ENCODE measurements around the gene FCSK. TPM values are rescaled to one million over a fixed set of nuclear protein-coding genes. Genes with fewer than 3 reads are reported as not detected.

FCSK gene
- total and polyA plus RNA-seq, 2 of the 8 experiments (the other 6 are each of a cell fraction or from before 2014, with no cell fraction given), result 4.6 to 5.1 TPM

DNA sequence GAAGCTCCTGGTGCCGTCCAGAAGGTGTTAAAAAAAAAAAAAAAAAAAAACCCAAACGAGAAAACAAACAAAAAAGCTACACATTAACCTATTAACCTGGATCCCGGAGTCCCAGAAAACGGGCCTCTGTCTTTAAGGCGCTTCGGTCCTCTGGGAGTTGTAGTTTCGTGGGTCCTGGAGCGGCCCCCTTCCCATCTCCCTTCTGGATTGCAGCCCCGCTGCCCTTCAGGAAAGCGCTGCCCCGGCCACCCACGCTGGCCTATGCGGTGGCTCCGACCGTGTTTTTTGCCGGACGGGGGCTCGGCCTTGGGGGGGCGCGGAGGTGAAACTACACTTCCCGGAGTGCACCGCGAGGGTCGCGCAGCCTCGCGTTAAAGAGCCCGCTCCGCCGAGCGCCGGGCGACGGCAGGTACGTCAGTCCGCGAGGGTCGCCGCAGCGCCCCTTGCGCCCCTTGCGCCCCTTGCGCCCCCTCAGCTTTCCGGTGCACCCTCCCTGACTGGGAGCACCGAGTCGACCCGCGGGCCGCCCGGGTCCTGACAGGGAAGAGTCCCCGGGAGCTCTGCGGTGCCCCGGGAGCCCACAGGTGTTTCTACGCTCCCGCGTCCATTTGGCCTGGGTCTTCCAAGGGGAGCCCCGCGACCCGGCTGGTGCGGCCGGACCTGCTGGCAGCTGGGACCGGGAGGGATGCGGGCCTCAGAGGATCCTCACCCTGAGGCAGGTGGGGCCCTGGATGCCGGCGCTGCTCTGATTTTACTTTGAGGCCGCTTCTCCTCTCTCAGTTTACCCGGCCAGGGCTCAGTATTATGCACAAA is at the start of gene FCSK (continued):
- TF ChIP-seq RAD21 (IDR thresholded peaks at IDR 0.05 in 1 of 2, conservative IDR thresholded peaks at IDR 0.05 in 1 of 2; ENCODE audit: low read depth in 2 of 2, low read length in 2 of 2) (peak in 1 of 2 experiments; percentile 36; a peak in 2 of 4 replicates), GTF2F1 (IDR thresholded peaks at IDR 0.05; ENCODE audit: borderline replicate concordance, low read depth, low read length) (no peak), SRF (IDR thresholded peaks at IDR 0.05; ENCODE audit: low read depth, low read length) (peak; percentile 61), ASH2L (IDR thresholded peaks at IDR 0.05; ENCODE audit: low read length) (peak; percentile 46), TAF7 (optimal IDR thresholded peaks at IDR 0.05; ENCODE audit: borderline replicate concordance, low read depth, low read length) (peak; percentile 10), RFX5 (IDR thresholded peaks at IDR 0.05; ENCODE audit: borderline replicate concordance, low read depth, low read length) (no peak), KDM1A (IDR thresholded peaks at IDR 0.05; ENCODE audit: borderline replicate concordance, low read length) (peak; percentile 14; the same call in 1 of the 2 replicates), TEAD4 (IDR thresholded peaks at IDR 0.05; ENCODE audit: low read depth, low read length) (no peak; the same call in 1 of the 2 replicates), POLR2A (IDR thresholded peaks at IDR 0.05; ENCODE audit: control extremely low read depth in 1 of 2, low read depth in 2 of 2, low read length in 2 of 2) (peak in 1 of 2 experiments; percentile 57; a peak in 2 of 3 replicates), SIX5 (IDR thresholded peaks at IDR 0.05; ENCODE audit: low read depth, low read length) (peak; percentile 71), SP4 (IDR thresholded peaks at IDR 0.05; ENCODE audit: low read length) (no peak), PHF8 (conservative IDR thresholded peaks at IDR 0.05; ENCODE audit: low read depth, low read length) (peak; percentile 66), SIN3A (conservative IDR thresholded peaks at IDR 0.05 in 1 of 2, IDR thresholded peaks at IDR 0.05 in 1 of 2; ENCODE audit: low read depth in 1 of 2, low read length in 2 of 2) (peak; percentile 4 to 22; a peak in 1 of 4 replicates), FOSL1 (IDR thresholded peaks at IDR 0.05; ENCODE audit: insufficient read depth, low read depth, low read length) (0 out of 2 replicates have a peak, but pooled peaks have one; percentile 22), SUZ12 (IDR thresholded peaks at IDR 0.05; ENCODE audit: low read length) (no peak), TBP (IDR thresholded peaks at IDR 0.05; ENCODE audit: low read depth, low read length) (peak; percentile 29; the same call in 1 of the 2 replicates), HDAC2 (IDR thresholded peaks at IDR 0.05; ENCODE audit: borderline replicate concordance in 1 of 2, low read depth in 2 of 2, low read length in 2 of 2) (0 out of 4 replicates have a peak, but pooled peaks of 1 of the 2 experiments have one; percentile 28), BRCA1 (IDR thresholded peaks at IDR 0.05; ENCODE audit: low read depth, low read length) (peak; percentile 43; the same call in 1 of the 2 replicates)
- TF ChIP-seq, protein P1, sequence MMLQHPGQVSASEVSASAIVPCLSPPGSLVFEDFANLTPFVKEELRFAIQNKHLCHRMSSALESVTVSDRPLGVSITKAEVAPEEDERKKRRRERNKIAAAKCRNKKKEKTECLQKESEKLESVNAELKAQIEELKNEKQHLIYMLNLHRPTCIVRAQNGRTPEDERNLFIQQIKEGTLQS (IDR thresholded peaks at IDR 0.05; ENCODE audit: insufficient read depth, low read depth, low read length), result peak; percentile 87
- TF ChIP-seq, protein P2, sequence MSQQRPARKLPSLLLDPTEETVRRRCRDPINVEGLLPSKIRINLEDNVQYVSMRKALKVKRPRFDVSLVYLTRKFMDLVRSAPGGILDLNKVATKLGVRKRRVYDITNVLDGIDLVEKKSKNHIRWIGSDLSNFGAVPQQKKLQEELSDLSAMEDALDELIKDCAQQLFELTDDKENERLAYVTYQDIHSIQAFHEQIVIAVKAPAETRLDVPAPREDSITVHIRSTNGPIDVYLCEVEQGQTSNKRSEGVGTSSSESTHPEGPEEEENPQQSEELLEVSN (IDR thresholded peaks at IDR 0.05), result no peak
- TF ChIP-seq, protein P3, sequence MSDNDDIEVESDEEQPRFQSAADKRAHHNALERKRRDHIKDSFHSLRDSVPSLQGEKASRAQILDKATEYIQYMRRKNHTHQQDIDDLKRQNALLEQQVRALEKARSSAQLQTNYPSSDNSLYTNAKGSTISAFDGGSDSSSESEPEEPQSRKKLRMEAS (IDR thresholded peaks at IDR 0.05), result peak; percentile 77
